Progenitor cell of endocrine pancreas (in vitro differentiated cells): ENCODE measurements around the gene ALG12. TPM values are rescaled to one million over a fixed set of nuclear protein-coding genes. Genes with fewer than 3 reads are reported as not detected.

Experiments
- DNase-seq: peaks from one replicate; pipeline ENCODE4 v3.0.0; 2021; ENCODE audit warnings: low spot score; ENCODE audit not compliant: unreplicated experiment
- H3K27ac Mint-ChIP-seq: 2 replicates; pipeline ENCODE4 v1.8.0; 2021; ENCODE audit warnings: mild to moderate bottlenecking, moderate library complexity, mixed read lengths
- H3K27me3 Mint-ChIP-seq: 2 replicates; pipeline ENCODE4 v1.8.0; 2021; ENCODE audit warnings: mixed read lengths
- H3K36me3 Mint-ChIP-seq: 2 replicates; pipeline ENCODE4 v1.8.0; 2022; ENCODE audit warnings: mixed read lengths; ENCODE audit not compliant: insufficient read depth
- H3K4me1 Mint-ChIP-seq: 2 replicates; pipeline ENCODE4 v1.8.0; 2021; ENCODE audit warnings: low read depth, mixed read lengths
- H3K4me3 Mint-ChIP-seq: 2 replicates; pipeline ENCODE4 v1.8.0; 2021; ENCODE audit warnings: low read depth, mild to moderate bottlenecking, moderate library complexity, mixed read lengths
- H3K9me3 Mint-ChIP-seq: 2 replicates; pipeline ENCODE4 v1.8.0; 2021; ENCODE audit warnings: low read depth, mixed read lengths
- CTCF ChIP-seq: fragments of 200-600 bp; sonication (generic); IDR thresholded peaks from one replicate; pipeline ENCODE4 v1.5.0; 2021; ENCODE audit warnings: antibody characterized with exemption, mild to moderate bottlenecking; ENCODE audit not compliant: unreplicated experiment
- total RNA-seq: library from RNA; stranded (reverse); gene quantifications from 2 replicates; pipeline ENCODE4 v1.2.1, GENCODE V29; 2021

The ALG12 gene
- total RNA-seq, 1 donor from 2014 or later, result 25.7 TPM

GRCh38 chr22:49896201-49896600 lies 22.0 kb downstream of the ALG12 start:
- H3K36me3 Mint-ChIP-seq, result peaks cover 42% of the 10 kb centered on the region
- peaks cover 8% of the 10 kb centered on the region for H3K9me3 Mint-ChIP-seq
- H3K27me3 Mint-ChIP-seq, result no peaks in the 10 kb centered on the region
- TF ChIP-seq CTCF, result no peak
- H3K27ac Mint-ChIP-seq, result no peak overlapping the region
- H3K4me1 Mint-ChIP-seq, result no peaks in the 10 kb centered on the region
- DNase-seq, result no peak
- H3K4me3 Mint-ChIP-seq, result no peak overlapping the region

GRCh38 chr22:49894322-49895054 lies 23.8 kb downstream of the ALG12 start:
- no peak for TF ChIP-seq CTCF
- Mint-ChIP-seq H3K4me3 (no peak overlapping the region), H3K27ac (no peak overlapping the region), H3K4me1 (no peaks in the 10 kb centered on the region), H3K36me3 (peaks cover 55% of the 10 kb centered on the region), H3K27me3 (no peaks in the 10 kb centered on the region), H3K9me3 (peaks cover 10% of the 10 kb centered on the region)
- DNase-seq, result no peak

GRCh38 chr22:49893025-49893424 lies 25.2 kb downstream of the ALG12 start:
- H3K4me3 Mint-ChIP-seq, result no peak overlapping the region
- H3K36me3 Mint-ChIP-seq, result peaks cover 62% of the 10 kb centered on the region
- H3K9me3 Mint-ChIP-seq, result peaks cover 12% of the 10 kb centered on the region
- no peaks in the 10 kb centered on the region for H3K4me1 Mint-ChIP-seq
- DNase-seq, result no peak
- no peaks in the 10 kb centered on the region for H3K27me3 Mint-ChIP-seq
- peak overlapping the region; percentile 1 for H3K27ac Mint-ChIP-seq
- TF ChIP-seq CTCF, result no peak

GRCh38 chr22:49892226-49892899 lies 25.9 kb downstream of the ALG12 start:
- Mint-ChIP-seq H3K27ac (no peak overlapping the region), H3K27me3 (no peaks in the 10 kb centered on the region), H3K4me3 (no peak overlapping the region), H3K36me3 (peaks cover 66% of the 10 kb centered on the region), H3K4me1 (no peaks in the 10 kb centered on the region), H3K9me3 (peaks cover 12% of the 10 kb centered on the region)
- no peak for TF ChIP-seq CTCF
- no peak for DNase-seq

- no peak for TF ChIP-seq CTCF
- DNase-seq, result no peak
- Mint-ChIP-seq H3K4me1 (no peaks in the 10 kb centered on the region), H3K27me3 (no peaks in the 10 kb centered on the region), H3K4me3 (no peak overlapping the region), H3K36me3 (peaks cover 84% of the 10 kb centered on the region), H3K27ac (no peak overlapping the region), H3K9me3 (peaks cover 12% of the 10 kb centered on the region)
Measured at GRCh38 chr22:49889071-49889470, 29.2 kb downstream of the ALG12 start.
